Pericardium fibroblast (primary cell): ENCODE results near the gene INSIG2. TPM values are rescaled to one million over a fixed set of nuclear protein-coding genes. Genes with fewer than 3 reads are reported as not detected.

Source experiments
- total RNA-seq: library from RNA; depleted of rRNA; stranded (reverse); fragments of >200 nt; gene quantifications from 2 replicates; pipeline ENCODE4 v1.2.3, GENCODE V29; 2015

INSIG2 gene
- 4.7 and 10.5 TPM in 2 replicates for total RNA-seq

DNA sequence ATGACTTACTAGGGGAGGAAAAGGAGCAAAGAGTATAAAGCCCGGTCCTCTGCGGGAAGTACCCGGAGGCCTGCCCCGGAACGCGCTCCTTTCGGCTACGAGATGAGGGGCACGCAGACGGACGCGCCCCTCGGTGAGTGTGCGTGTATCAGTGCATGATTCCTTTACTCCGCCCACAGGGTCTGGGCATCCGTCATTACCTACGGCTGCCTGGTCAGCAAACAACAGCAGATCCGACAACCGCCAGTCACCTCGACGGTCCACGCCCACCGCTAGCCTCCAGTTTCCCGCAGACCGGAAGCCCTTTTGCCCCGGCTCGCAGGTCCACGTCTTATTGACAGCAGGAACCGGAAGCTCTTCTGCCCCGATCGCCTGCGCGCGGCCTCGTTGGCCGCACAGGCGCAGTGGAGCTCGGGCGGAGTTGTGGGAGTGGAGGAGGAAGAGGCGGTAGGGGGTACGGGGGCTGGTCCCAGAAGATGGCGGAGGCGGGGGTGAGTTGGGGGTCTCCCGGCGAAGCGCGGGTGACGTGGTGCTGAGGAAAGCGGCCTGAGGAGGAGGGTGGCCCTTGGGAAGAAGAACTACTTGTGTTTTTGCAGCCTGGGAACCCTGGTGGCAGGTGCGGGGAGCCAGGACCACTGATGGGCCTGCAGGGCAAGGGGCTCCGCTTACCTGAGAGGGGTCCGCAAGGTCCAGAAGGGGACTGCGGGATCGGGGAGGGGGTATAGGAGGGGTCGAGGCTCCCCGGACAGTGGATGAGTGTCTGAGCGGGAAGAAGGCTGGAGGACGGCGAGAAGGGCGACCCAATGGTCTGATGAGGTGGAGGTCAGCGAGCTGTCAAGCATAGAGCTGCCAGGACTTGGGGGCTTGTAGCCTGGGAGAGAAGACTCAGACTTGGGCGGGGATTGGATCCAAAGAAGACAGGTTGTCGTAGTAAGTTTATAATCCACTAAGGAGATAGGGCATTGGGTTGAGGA, at the start of gene INSIG2:
TSS of gene INSIG2 (plus strand) at position 421 of the 974 bp plus-strand sequence. CDS start 8,086 bp downstream, outside the sequence.

Other genes with a start within 250 kb of the INSIG2 start
- 6.7 and 21.1 TPM in 2 replicates for gene CCDC93, start 74.4 kb upstream of the INSIG2 start, total RNA-seq